ENCODE data around the gene PPP1R7. TPM values are rescaled to one million over a fixed set of nuclear protein-coding genes. Genes with fewer than 3 reads are reported as not detected.

PPP1R7 gene
- total and polyA plus RNA-seq, 4 donors: 18.0 to 45.8 (median 29.0) TPM

- no peak for TF ChIP-seq REST (IDR thresholded peaks at IDR 0.05)
Measured at GRCh38 chr2:241201445-241202267, 51.4 kb downstream of the PPP1R7 start (continued).

- 93% methylated on average over 15 of the region's 15 CpGs for WGBS
- no peak overlapping the region for H3K9ac ChIP-seq (ENCODE audit: low read depth in 1 of 2, low read length in 2 of 2)
Measured at GRCh38 chr2:241202268-241202585, 52.0 kb downstream of the PPP1R7 start.

More at GRCh38 chr2:241202268-241202585, 52.0 kb downstream of the PPP1R7 start:
- Histone ChIP-seq H3K27me3 (ENCODE audit: control insufficient read depth in 4 of 4, insufficient read depth in 4 of 4, low read length in 3 of 4) (no peaks in the 10 kb centered on the region), H3K4me1 (ENCODE audit: control insufficient read depth in 4 of 4, insufficient read depth in 4 of 4, low read length in 3 of 4) (no peaks in the 10 kb centered on the region), H3K27ac (ENCODE audit: low read depth in 1 of 2, low read length in 2 of 2) (no peak overlapping the region), H3K36me3 (ENCODE audit: control insufficient read depth in 4 of 4, insufficient read depth in 3 of 4, low read depth in 1 of 4, low read length in 3 of 4) (no peaks in the 10 kb centered on the region), H3K4me3 (ENCODE audit: low read depth in 1 of 3, low read length in 3 of 3) (no peak overlapping the region), H3K9me3 (ENCODE audit: control insufficient read depth in 4 of 4, low read length in 3 of 4) (no peaks in the 10 kb centered on the region)
- DNase-seq (ENCODE audit: low spot score): no peak
- TF ChIP-seq FOXA2 (IDR thresholded peaks at IDR 0.05) (no peak), FOXA1 (IDR thresholded peaks at IDR 0.05) (no peak), JUND (IDR thresholded peaks at IDR 0.05) (no peak), HNF4A (conservative IDR thresholded peaks at IDR 0.05) (no peak), SP1 (IDR thresholded peaks at IDR 0.05) (no peak), HNF4G (IDR thresholded peaks at IDR 0.05) (no peak), MAX (IDR thresholded peaks at IDR 0.05) (no peak), RXRA (IDR thresholded peaks at IDR 0.05) (no peak), EGR1 (IDR thresholded peaks at IDR 0.05; ENCODE audit: low read depth in 2 of 2) (no peak), ATF3 (IDR thresholded peaks at IDR 0.05) (no peak), ZBTB33 (IDR thresholded peaks at IDR 0.05) (no peak), YY1 (IDR thresholded peaks at IDR 0.05) (no peak), CTCF (IDR thresholded peaks at IDR 0.05; ENCODE audit: low read depth, low read length, missing input control) (no peak), TAF1 (conservative IDR thresholded peaks at IDR 0.05) (no peak), REST (IDR thresholded peaks at IDR 0.05) (no peak), NR2F2 (IDR thresholded peaks at IDR 0.05) (no peak), GABPA (IDR thresholded peaks at IDR 0.05 in 1 of 2, conservative IDR thresholded peaks at IDR 0.05 in 1 of 2) (no peak)

Data from liver (tissue), 9 donors.